PC-3 (cell line): ENCODE results near the gene STK24. TPM values are rescaled to one million over a fixed set of nuclear protein-coding genes. Genes with fewer than 3 reads are reported as not detected.

Experiments used
- ATAC-seq: fragments of 200-7000 bp; cut with Tn5 transposase; 2 replicates; pipeline ENCODE4 v1.9.1; 2020; ENCODE audit warnings: mild to moderate bottlenecking, moderate library complexity
- BruUV-seq: library from RNA; stranded (reverse); fragments of 400-500 nt; replicated peaks from 2 replicates; lab custom pipeline; 2021; lab: Mats Ljungman, UMichigan
- CTCF ChIA-PET: fragments of 300-600 bp; sonication (Branson Sonifier 250); formaldehyde crosslinking; loops from one replicate; lab custom pipeline; 2022; ENCODE audit warnings: antibody characterized with exemption; lab: Charles Lee
- POLR2A ChIA-PET: fragments of 300-600 bp; sonication (Branson Sonifier 250); formaldehyde crosslinking; loops from one replicate; lab custom pipeline; 2022; ENCODE audit warnings: antibody characterized with exemption; ENCODE audit not compliant: unreplicated experiment; lab: Charles Lee
- DNase-seq: peaks from one replicate; pipeline ENCODE4 v3.0.0-alpha.2; 2015
- H2AFZ ChIP-seq: fragments of 300-600 bp; sonication (generic); 2 replicates; pipeline ENCODE4 v1.6.0; 2016; ENCODE audit warnings: antibody characterized with exemption, low read length
- H3F3A ChIP-seq: fragments of 300-600 bp; sonication (generic); one replicate; pipeline ENCODE4 v1.6.0; 2017; ENCODE audit warnings: antibody characterized with exemption, low read length, control low read depth, mild to moderate bottlenecking; ENCODE audit not compliant: unreplicated experiment
- H3K27ac ChIP-seq: fragments of 300-600 bp; sonication (generic); 2 replicates; pipeline ENCODE4 v1.5.1; 2016; ENCODE audit warnings: mild to moderate bottlenecking, low read length
- H3K27me3 ChIP-seq: fragments of 300-600 bp; sonication (generic); 2 replicates; pipeline ENCODE4 v1.6.1; 2016; ENCODE audit warnings: low read length, mixed read lengths
- H3K36me3 ChIP-seq: fragments of 300-600 bp; sonication (generic); 2 replicates; pipeline ENCODE4 v1.6.1; 2016; ENCODE audit warnings: low read depth, mixed run types, low read length, mixed read lengths
- H3K4me1 ChIP-seq: fragments of 300-600 bp; sonication (generic); 2 replicates; pipeline ENCODE4 v1.5.1; 2016; ENCODE audit warnings: low read length; ENCODE audit not compliant: insufficient read depth
- H3K4me2 ChIP-seq: fragments of 300-600 bp; sonication (generic); 2 replicates; pipeline ENCODE4 v1.6.0; 2016; ENCODE audit warnings: low read length
- H3K4me3 ChIP-seq: fragments of 300-600 bp; sonication (generic); 2 replicates; pipeline ENCODE4 v1.5.1; 2016; ENCODE audit warnings: mild to moderate bottlenecking, low read length, mixed read lengths
- H3K79me2 ChIP-seq: fragments of 300-600 bp; sonication (generic); 2 replicates; pipeline ENCODE4 v1.6.1; 2017; ENCODE audit warnings: low read length, mixed read lengths
- H3K9ac ChIP-seq: fragments of 300-600 bp; sonication (generic); 2 replicates; pipeline ENCODE4 v1.6.0; 2016; ENCODE audit warnings: mild to moderate bottlenecking, low read length
- H3K9me2 ChIP-seq: fragments of 300-600 bp; sonication (generic); replicated peaks from 2 replicates; pipeline ENCODE4 v1.6.1; 2016; ENCODE audit warnings: mixed run types, low read length, mixed read lengths
- H3K9me3 ChIP-seq: fragments of 300-600 bp; sonication (generic); 2 replicates; pipeline ENCODE4 v1.6.1; 2016; ENCODE audit warnings: low read length, mixed read lengths
- H4K20me1 ChIP-seq: fragments of 300-600 bp; sonication (generic); 2 replicates; pipeline ENCODE4 v1.6.1; 2016; ENCODE audit warnings: low read length, mixed read lengths
- EZH2 ChIP-seq: fragments of 300-600 bp; sonication (generic); IDR thresholded peaks from one replicate; pipeline ENCODE4 v1.6.1; 2017; ENCODE audit warnings: antibody characterized with exemption, mild to moderate bottlenecking, low read length; ENCODE audit not compliant: unreplicated experiment
- EZH2phosphoT487 ChIP-seq: fragments of 300-600 bp; sonication (generic); IDR thresholded peaks from 2 replicates; pipeline ENCODE4 v1.6.1; 2018; ENCODE audit warnings: mild to moderate bottlenecking, antibody characterized with exemption, low read length, borderline replicate concordance
- intact Hi-C: fragments of 100-400 bp; cut with micrococcal nuclease; formaldehyde crosslinking; loops from 2 replicates; pipeline ENCODE4 v1.9.0; 2023
- total RNA-seq: library from RNA; depleted of rRNA; stranded (reverse); fragments of >200 nt; gene quantifications from 2 replicates; pipeline ENCODE4 v1.2.3, GENCODE V29; 2014
- TF ChIP-seq, protein P1 (sequence below): fragments of 300-600 bp; sonication (generic); conservative IDR thresholded peaks from 2 replicates; pipeline ENCODE4 v1.5.1; 2017; ENCODE audit warnings: antibody characterized with exemption, low read depth, mild to moderate bottlenecking, low read length

STK24 gene
- total RNA-seq, 1 experiment from 2014 or later = 52.4 TPM

DNA sequence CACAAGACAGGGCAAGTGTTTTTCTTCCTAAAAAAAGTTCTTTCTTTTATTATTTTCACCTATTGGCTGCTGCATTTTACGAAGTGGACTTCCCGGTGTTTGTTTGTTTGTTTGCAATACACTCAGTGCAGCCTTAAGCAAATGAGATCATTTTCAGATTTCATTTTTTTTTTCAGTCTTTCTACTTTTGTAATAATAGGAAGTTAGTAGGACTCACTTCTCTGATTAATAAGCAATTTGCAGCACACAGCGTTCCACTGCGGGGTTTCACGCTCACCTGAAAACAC lies 128.3 kb downstream of the STK24 start:
- intact Hi-C loops = loop anchor here (10.0 kb wide), 1 partner anchor 126 kb away; the partner anchor contains the start of gene STK24
- Histone ChIP-seq H3K4me1 (peaks cover 9% of the 10 kb centered on the region), H3K9ac (no peak overlapping the region), H3K9me3 (no peaks in the 10 kb centered on the region), H4K20me1 (no peaks in the 10 kb centered on the region), H3K36me3 (peaks cover 14% of the 10 kb centered on the region), H3K27me3 (no peaks in the 10 kb centered on the region), H2AFZ (no peak overlapping the region), H3K27ac (no peak overlapping the region), H3K9me2 (no peaks in the 10 kb centered on the region), H3F3A (no peaks in the 10 kb centered on the region), H3K4me3 (no peak overlapping the region), H3K79me2 (no peaks in the 10 kb centered on the region), H3K4me2 (no peak overlapping the region)
- POLR2A ChIA-PET = no interaction called here
- CTCF ChIA-PET = no interaction called here
- no peak for ATAC-seq
- no TSS peak for BruUV-seq
- TF ChIP-seq EZH2phosphoT487 = no peak
- no peak for DNase-seq

DNA sequence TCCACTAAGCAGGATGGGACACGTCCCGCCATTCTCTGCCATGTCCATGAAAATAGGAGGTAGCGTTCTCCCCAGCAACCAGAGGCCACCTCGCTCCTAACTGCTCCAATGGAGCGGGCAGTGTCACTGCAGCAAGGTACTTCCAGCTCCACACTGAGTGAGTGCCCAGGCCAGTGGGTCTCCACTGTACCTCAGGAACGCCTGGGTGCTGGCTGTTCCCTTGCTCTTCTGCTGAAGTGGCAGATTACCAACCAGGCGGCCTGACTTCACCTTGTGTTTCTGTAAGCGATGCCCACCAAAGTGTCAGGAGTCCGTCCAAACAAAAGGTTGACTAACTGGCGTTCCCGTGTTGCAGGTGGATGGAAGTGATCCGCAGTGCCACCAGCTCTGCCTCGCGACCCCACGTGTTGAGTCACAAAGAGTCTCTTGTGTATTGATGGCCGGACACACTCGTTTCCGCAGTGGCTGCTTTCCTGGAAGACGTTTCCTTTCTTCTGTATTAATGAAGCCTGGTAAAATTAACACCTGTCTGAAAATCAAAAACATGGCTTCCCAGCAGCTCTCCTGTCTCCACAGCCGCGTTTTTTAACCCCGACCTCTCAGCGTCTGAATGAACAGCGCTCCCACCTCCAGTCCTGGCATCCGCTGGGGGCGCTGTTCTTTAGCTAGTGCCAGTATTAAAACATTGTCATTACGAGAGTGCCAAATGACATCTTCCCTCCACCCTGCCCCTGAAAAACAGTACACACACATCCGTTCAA lies 128.8 kb downstream of the STK24 start:
- H3F3A ChIP-seq = no peaks in the 10 kb centered on the region
- peak; percentile 13 for DNase-seq
- POLR2A ChIA-PET = no interaction called here
- no peak overlapping the region for H3K4me2 ChIP-seq
- CTCF ChIA-PET = no interaction called here
- no peak overlapping the region for H3K9ac ChIP-seq
- no peak overlapping the region for H3K4me3 ChIP-seq
- no peaks in the 10 kb centered on the region for H3K9me3 ChIP-seq
- H3K36me3 ChIP-seq = peaks cover 14% of the 10 kb centered on the region
- no peak for ATAC-seq
- intact Hi-C loops = loop anchor here (10.0 kb wide), 1 partner anchor 127 kb away; the partner anchor contains the start of gene STK24
- H3K9me2 ChIP-seq = no peaks in the 10 kb centered on the region
- no TSS peak for BruUV-seq
- H4K20me1 ChIP-seq = no peaks in the 10 kb centered on the region
- peaks cover 14% of the 10 kb centered on the region for H3K4me1 ChIP-seq
- TF ChIP-seq EZH2phosphoT487 = no peak
- TF ChIP-seq, protein P1, sequence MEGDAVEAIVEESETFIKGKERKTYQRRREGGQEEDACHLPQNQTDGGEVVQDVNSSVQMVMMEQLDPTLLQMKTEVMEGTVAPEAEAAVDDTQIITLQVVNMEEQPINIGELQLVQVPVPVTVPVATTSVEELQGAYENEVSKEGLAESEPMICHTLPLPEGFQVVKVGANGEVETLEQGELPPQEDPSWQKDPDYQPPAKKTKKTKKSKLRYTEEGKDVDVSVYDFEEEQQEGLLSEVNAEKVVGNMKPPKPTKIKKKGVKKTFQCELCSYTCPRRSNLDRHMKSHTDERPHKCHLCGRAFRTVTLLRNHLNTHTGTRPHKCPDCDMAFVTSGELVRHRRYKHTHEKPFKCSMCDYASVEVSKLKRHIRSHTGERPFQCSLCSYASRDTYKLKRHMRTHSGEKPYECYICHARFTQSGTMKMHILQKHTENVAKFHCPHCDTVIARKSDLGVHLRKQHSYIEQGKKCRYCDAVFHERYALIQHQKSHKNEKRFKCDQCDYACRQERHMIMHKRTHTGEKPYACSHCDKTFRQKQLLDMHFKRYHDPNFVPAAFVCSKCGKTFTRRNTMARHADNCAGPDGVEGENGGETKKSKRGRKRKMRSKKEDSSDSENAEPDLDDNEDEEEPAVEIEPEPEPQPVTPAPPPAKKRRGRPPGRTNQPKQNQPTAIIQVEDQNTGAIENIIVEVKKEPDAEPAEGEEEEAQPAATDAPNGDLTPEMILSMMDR = peak; percentile 54
- H3K27me3 ChIP-seq = no peaks in the 10 kb centered on the region
- H2AFZ ChIP-seq = no peak overlapping the region
- H3K27ac ChIP-seq = no peak overlapping the region
- no peaks in the 10 kb centered on the region for H3K79me2 ChIP-seq

DNA sequence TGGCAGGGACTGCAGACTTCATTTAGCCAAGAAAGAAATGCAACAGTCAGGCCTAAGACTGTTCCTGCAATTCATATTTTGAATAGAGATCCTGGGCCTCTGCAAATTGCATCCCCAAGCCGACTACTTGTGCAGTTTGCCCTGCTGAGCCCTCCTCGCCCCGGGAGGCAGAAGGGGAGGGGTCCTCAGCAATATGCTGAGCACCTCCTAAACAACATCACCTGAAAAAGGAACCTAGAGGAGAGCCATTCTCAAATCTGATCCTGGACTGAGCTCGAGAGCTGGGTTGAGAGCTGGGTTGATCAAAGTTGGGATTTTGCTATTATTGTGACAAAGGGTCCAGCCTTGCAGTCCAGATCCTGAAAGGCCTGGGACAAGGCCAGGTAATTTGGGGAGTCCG lies 129.8 kb downstream of the STK24 start:
- H3K9me2 ChIP-seq = no peaks in the 10 kb centered on the region
- no peaks in the 10 kb centered on the region for H3K79me2 ChIP-seq
- CTCF ChIA-PET = no interaction called here

More for the DNA sequence above, 129.8 kb downstream of the STK24 start:
- Histone ChIP-seq H3K9me3 (no peaks in the 10 kb centered on the region), H3K27ac (no peak overlapping the region), H3K36me3 (peaks cover 8% of the 10 kb centered on the region), H3K27me3 (no peaks in the 10 kb centered on the region), H3K4me3 (no peak overlapping the region), H3K9ac (no peak overlapping the region), H2AFZ (no peak overlapping the region), H4K20me1 (no peaks in the 10 kb centered on the region), H3K4me2 (no peak overlapping the region), H3F3A (no peaks in the 10 kb centered on the region), H3K4me1 (peaks cover 17% of the 10 kb centered on the region)
- intact Hi-C loops = loop anchor here (10.0 kb wide), 1 partner anchor 128 kb away; the partner anchor contains the start of gene STK24
- BruUV-seq = no TSS peak
- no peak for DNase-seq
- TF ChIP-seq, protein P1 = no peak
- TF ChIP-seq EZH2phosphoT487 (no peak), EZH2 (no peak)
- ATAC-seq = no peak
- POLR2A ChIA-PET = no interaction called here
